Hepatocyte (in vitro differentiated cells): ENCODE results near the gene KLHDC9. TPM values are rescaled to one million over a fixed set of nuclear protein-coding genes. Genes with fewer than 3 reads are reported as not detected.

ENCODE experiments used
- DNase-seq: peaks from one replicate; pipeline ENCODE4 v3.0.0-alpha.2; 2016; ENCODE audit warnings: low spot score
- H2AFZ ChIP-seq: fragments of 200-600 bp; sonication (generic); 2 replicates; pipeline ENCODE4 v1.6.0; 2016; ENCODE audit warnings: antibody characterized with exemption, mild to moderate bottlenecking
- H3K27ac ChIP-seq: fragments of 200-600 bp; sonication (generic); 2 replicates; pipeline ENCODE4 v1.5.1; 2016; ENCODE audit warnings: mild to moderate bottlenecking
- H3K27me3 ChIP-seq: fragments of 200-600 bp; sonication (generic); 2 replicates; pipeline ENCODE4 v1.6.1; 2016
- H3K36me3 ChIP-seq: fragments of 200-600 bp; sonication (generic); replicated peaks from 2 replicates; pipeline ENCODE4 v1.5.1; 2016; ENCODE audit warnings: low read depth; ENCODE audit not compliant: insufficient read depth
- H3K4me1 ChIP-seq: fragments of 200-600 bp; sonication (generic); 2 replicates; pipeline ENCODE4 v1.5.1; 2016; ENCODE audit warnings: mild to moderate bottlenecking, moderate library complexity; ENCODE audit not compliant: insufficient read depth
- H3K4me2 ChIP-seq: fragments of 200-600 bp; sonication (generic); 2 replicates; pipeline ENCODE4 v1.6.0; 2016
- H3K4me3 ChIP-seq: fragments of 200-600 bp; sonication (generic); 2 replicates; pipeline ENCODE4 v1.5.1; 2016; ENCODE audit warnings: mild to moderate bottlenecking
- H3K79me2 ChIP-seq: fragments of 200-600 bp; sonication (generic); 2 replicates; pipeline ENCODE4 v1.6.0; 2017; ENCODE audit warnings: mild to moderate bottlenecking
- H3K9me2 ChIP-seq: fragments of 200-600 bp; sonication (generic); replicated peaks from 2 replicates; pipeline ENCODE4 v1.6.0; 2017; ENCODE audit warnings: mild to moderate bottlenecking; ENCODE audit not compliant: insufficient read depth
- H3K9me3 ChIP-seq: fragments of 200-600 bp; sonication (generic); 2 replicates; pipeline ENCODE4 v1.5.1; 2016; ENCODE audit warnings: low read depth, mild to moderate bottlenecking
- H4K20me1 ChIP-seq: fragments of 200-600 bp; sonication (generic); 2 replicates; pipeline ENCODE4 v1.6.0; 2016; ENCODE audit warnings: mild to moderate bottlenecking; ENCODE audit not compliant: insufficient read depth, poor library complexity, severe bottlenecking
- CTCF ChIP-seq: fragments of 200-600 bp; sonication (generic); IDR thresholded peaks from 2 replicates; pipeline ENCODE4 v1.5.1; 2016; ENCODE audit warnings: antibody characterized with exemption, mild to moderate bottlenecking; ENCODE audit not compliant: poor library complexity
- EZH2 ChIP-seq: fragments of 200-600 bp; sonication (generic); IDR thresholded peaks from 2 replicates; pipeline ENCODE4 v1.6.1; 2016; ENCODE audit warnings: antibody characterized with exemption, mild to moderate bottlenecking, borderline replicate concordance
- EZH2phosphoT487 ChIP-seq: fragments of 200-600 bp; sonication (generic); IDR thresholded peaks from one replicate; pipeline ENCODE4 v1.6.1; 2018; ENCODE audit warnings: antibody characterized with exemption, mild to moderate bottlenecking, low read depth, moderate library complexity; ENCODE audit not compliant: unreplicated experiment, severe bottlenecking
- WGBS: methylation state at CpG from one replicate; pipeline ENCODE4 v1.1.6; 2016; ENCODE audit warnings: low lambda C conversion rate; ENCODE audit errors: missing lambda C conversion rate; 5-methylcytosine and 5-hydroxymethylcytosine counted together
- polyA plus RNA-seq: library from polyadenylated mRNA; unstranded; fragments of >200 nt; fragmentation: Nextera tagmentation; extraction: Ambion mirVana; gene quantifications from 2 replicates; pipeline ENCODE4 v1.2.1, GENCODE V29; 2016
- total RNA-seq: library from RNA; depleted of rRNA; stranded (reverse); fragments of >200 nt; gene quantifications from 2 replicates; pipeline ENCODE4 v1.2.3, GENCODE V29; 2014

The KLHDC9 gene
- total and polyA plus RNA-seq, 2 experiments from 2014 or later, result 1.4 to 7.4 TPM

- no peaks in the 10 kb centered on the region for H3K79me2 ChIP-seq
- no peaks in the 10 kb centered on the region for H3K9me3 ChIP-seq
- no peak overlapping the region for H3K4me2 ChIP-seq
- DNase-seq, result no peak
- H3K27me3 ChIP-seq, result no peaks in the 10 kb centered on the region
- H3K27ac ChIP-seq, result no peak overlapping the region
- 94% methylated on average over 41 of the region's 41 CpGs for WGBS
- no peak overlapping the region for H3K4me3 ChIP-seq
- H3K9me2 ChIP-seq, result no peaks in the 10 kb centered on the region
- H3K4me1 ChIP-seq, result peaks cover 22% of the 10 kb centered on the region
- H4K20me1 ChIP-seq, result no peaks in the 10 kb centered on the region
- no peak overlapping the region for H2AFZ ChIP-seq
- H3K36me3 ChIP-seq, result no peaks in the 10 kb centered on the region
- no peak for TF ChIP-seq CTCF
- no peak for TF ChIP-seq EZH2phosphoT487
- no peak for TF ChIP-seq EZH2
Observed at GRCh38 chr1:161079436-161080110, 18.6 kb upstream of the KLHDC9 start.

GRCh38 chr1:161080441-161081405 is 17.4 kb upstream of the KLHDC9 start:
- H3K4me3 ChIP-seq, result no peak overlapping the region
- no peaks in the 10 kb centered on the region for H3K9me3 ChIP-seq
- H3K79me2 ChIP-seq, result no peaks in the 10 kb centered on the region
- H3K36me3 ChIP-seq, result no peaks in the 10 kb centered on the region
- H2AFZ ChIP-seq, result no peak overlapping the region
- H3K27ac ChIP-seq, result peak overlapping the region; percentile 20
- peaks cover 34% of the 10 kb centered on the region for H3K4me1 ChIP-seq
- no peak overlapping the region for H3K4me2 ChIP-seq
- 57% methylated on average over 5 of the region's 5 CpGs for WGBS
- no peak for DNase-seq
- no peaks in the 10 kb centered on the region for H4K20me1 ChIP-seq
- H3K27me3 ChIP-seq, result no peaks in the 10 kb centered on the region
- no peak for TF ChIP-seq EZH2phosphoT487
- no peaks in the 10 kb centered on the region for H3K9me2 ChIP-seq

GRCh38 chr1:161081519-161081918 is 16.6 kb upstream of the KLHDC9 start:
- no peak for TF ChIP-seq EZH2phosphoT487
- H4K20me1 ChIP-seq, result no peaks in the 10 kb centered on the region
- H3K9me2 ChIP-seq, result no peaks in the 10 kb centered on the region
- no peaks in the 10 kb centered on the region for H3K27me3 ChIP-seq
- H3K27ac ChIP-seq, result no peak overlapping the region
- H3K4me3 ChIP-seq, result no peak overlapping the region
- H3K79me2 ChIP-seq, result peaks cover 2% of the 10 kb centered on the region
- H2AFZ ChIP-seq, result no peak overlapping the region
- H3K36me3 ChIP-seq, result no peaks in the 10 kb centered on the region
- DNase-seq, result no peak
- H3K4me1 ChIP-seq, result peaks cover 35% of the 10 kb centered on the region
- no peak overlapping the region for H3K4me2 ChIP-seq
- WGBS, result 77% methylated on average over 5 of the region's 5 CpGs
- no peaks in the 10 kb centered on the region for H3K9me3 ChIP-seq

- Histone ChIP-seq H3K79me2 (peaks cover 4% of the 10 kb centered on the region), H2AFZ (no peak overlapping the region), H3K27ac (peak overlapping the region; percentile 99), H4K20me1 (no peaks in the 10 kb centered on the region), H3K36me3 (no peaks in the 10 kb centered on the region), H3K9me2 (no peaks in the 10 kb centered on the region), H3K4me3 (no peak overlapping the region), H3K4me1 (peaks cover 35% of the 10 kb centered on the region), H3K27me3 (no peaks in the 10 kb centered on the region), H3K9me3 (no peaks in the 10 kb centered on the region), H3K4me2 (no peak overlapping the region)
- TF ChIP-seq EZH2phosphoT487 (no peak), CTCF (no peak), EZH2 (no peak)
- WGBS, result 68% methylated on average over 2 of the region's 2 CpGs
- no peak for DNase-seq
Observed at GRCh38 chr1:161082483-161082882, 15.7 kb upstream of the KLHDC9 start.
